BE2C (cell line): ENCODE data around the gene SHF.
A peak's percentile ranks its signal among the peaks of the same experiment; 100 is the strongest.

Source experiments
- DNase-seq: peaks from one replicate; pipeline ENCODE4 v3.0.0-alpha.2; 2020
- H3K27me3 ChIP-seq: fragments of 250-450 bp; sonication (Bioruptor Pico); 2 replicates; pipeline ENCODE4 v1.5.1; 2020; ENCODE audit warnings: mild to moderate bottlenecking
- H3K36me3 ChIP-seq: fragments of 250-450 bp; sonication (Bioruptor Pico); 2 replicates; pipeline ENCODE4 v1.5.1; 2020; ENCODE audit warnings: mild to moderate bottlenecking
- H3K4me1 ChIP-seq: fragments of 250-450 bp; sonication (Bioruptor Pico); 2 replicates; pipeline ENCODE4 v1.5.1; 2020
- H3K4me3 ChIP-seq: 2 replicates; pipeline ENCODE4 v1.5.1; 2011; ENCODE audit warnings: low read depth, low read length
- H3K9me3 ChIP-seq: fragments of 250-450 bp; sonication (Bioruptor Pico); 2 replicates; pipeline ENCODE4 v1.5.1; 2020
- TF ChIP-seq, protein P1 (sequence below): IDR thresholded peaks from 2 replicates; pipeline ENCODE4 v1.5.1; 2012; ENCODE audit warnings: mild to moderate bottlenecking, low read depth, low read length

SHF gene

DNA sequence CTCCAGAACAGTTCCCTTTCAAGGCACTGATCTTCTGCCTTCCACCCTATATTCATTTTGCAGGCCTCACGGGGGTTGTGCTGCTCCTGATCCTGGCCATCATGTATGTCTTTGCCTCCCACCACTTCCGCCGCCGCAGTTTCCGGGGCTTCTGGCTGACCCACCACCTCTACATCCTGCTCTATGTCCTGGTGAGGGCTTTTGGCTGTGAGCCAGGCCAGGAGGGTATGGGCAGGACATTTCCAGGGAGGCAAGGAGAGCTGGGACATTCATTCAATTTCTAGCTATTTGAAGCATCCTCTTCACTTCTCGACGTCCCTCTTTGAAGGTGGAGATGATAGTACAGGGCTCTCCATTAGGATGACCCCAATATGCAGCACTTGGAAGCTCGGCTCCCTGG is 32.0 kb downstream of the SHF start:
- Histone ChIP-seq H3K9me3 (no peaks in the 10 kb centered on the region), H3K4me1 (peaks cover 13% of the 10 kb centered on the region), H3K36me3 (no peaks in the 10 kb centered on the region), H3K4me3 (no peak overlapping the region), H3K27me3 (no peaks in the 10 kb centered on the region)
- DNase-seq: peak; percentile 59
- TF ChIP-seq, protein P1, sequence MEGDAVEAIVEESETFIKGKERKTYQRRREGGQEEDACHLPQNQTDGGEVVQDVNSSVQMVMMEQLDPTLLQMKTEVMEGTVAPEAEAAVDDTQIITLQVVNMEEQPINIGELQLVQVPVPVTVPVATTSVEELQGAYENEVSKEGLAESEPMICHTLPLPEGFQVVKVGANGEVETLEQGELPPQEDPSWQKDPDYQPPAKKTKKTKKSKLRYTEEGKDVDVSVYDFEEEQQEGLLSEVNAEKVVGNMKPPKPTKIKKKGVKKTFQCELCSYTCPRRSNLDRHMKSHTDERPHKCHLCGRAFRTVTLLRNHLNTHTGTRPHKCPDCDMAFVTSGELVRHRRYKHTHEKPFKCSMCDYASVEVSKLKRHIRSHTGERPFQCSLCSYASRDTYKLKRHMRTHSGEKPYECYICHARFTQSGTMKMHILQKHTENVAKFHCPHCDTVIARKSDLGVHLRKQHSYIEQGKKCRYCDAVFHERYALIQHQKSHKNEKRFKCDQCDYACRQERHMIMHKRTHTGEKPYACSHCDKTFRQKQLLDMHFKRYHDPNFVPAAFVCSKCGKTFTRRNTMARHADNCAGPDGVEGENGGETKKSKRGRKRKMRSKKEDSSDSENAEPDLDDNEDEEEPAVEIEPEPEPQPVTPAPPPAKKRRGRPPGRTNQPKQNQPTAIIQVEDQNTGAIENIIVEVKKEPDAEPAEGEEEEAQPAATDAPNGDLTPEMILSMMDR: no peak

DNA sequence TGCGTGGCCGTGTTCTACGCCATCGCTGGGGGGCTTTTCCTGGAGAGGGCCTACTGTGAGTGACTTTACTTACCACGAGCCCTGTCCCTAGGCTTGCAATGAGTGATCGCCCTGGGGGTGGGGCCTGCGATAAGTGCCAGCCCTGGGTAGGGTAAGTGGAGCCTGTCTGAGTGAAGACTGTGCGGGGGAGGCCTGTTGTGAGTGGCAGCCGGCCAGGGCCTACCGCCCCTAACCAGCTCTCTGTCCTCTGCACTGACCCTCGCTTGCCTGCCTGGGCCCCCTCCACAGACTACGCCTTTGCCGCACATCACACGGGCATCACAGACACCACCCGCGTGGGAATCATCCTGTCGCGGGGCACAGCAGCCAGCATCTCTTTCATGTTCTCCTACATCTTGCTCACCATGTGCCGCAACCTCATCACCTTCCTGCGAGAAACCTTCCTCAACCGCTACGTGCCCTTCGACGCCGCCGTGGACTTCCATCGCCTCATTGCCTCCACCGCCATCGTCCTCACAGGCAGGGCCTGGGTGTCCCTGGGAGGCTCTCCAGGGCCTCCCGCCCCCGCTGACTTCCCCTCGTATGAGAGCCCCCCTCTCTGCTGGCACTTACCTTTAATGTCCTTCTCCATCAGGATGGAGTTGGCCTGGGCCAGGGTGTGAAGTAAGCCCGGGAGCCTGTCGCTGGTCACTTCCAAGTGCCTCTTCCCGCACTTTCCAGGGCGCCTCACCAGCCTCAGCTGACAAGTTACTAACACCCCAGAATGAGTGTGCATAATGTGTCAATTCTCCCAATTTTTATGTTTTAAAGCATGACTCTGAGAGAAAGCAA is 35.6 kb downstream of the SHF start:
- H3K4me3 ChIP-seq: no peak overlapping the region
- TF ChIP-seq, protein P1: no peak
- H3K4me1 ChIP-seq: peaks cover 39% of the 10 kb centered on the region
- H3K27me3 ChIP-seq: no peaks in the 10 kb centered on the region
- no peaks in the 10 kb centered on the region for H3K36me3 ChIP-seq
- no peak for DNase-seq
- H3K9me3 ChIP-seq: no peaks in the 10 kb centered on the region

DNA sequence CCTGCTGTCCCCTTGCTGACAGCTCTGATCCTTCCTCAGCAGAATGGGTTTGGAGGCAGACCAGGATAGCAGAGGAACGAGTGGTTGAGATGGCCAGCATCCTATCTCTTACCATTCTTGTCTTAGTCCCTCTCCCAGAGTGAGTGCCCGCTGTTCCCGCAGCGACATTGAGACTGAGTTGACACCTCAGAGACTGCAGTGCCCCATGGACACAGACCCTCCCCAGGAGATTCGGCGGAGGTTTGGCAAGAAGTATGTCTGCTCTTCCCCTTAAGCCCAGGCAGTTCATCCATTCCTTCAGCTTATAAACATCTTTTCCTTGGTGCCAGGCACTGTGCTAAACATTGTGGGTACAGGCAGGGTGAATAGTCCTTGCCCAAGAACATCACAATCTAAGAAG is 36.8 kb downstream of the SHF start:
- TF ChIP-seq, protein P1: no peak
- DNase-seq: no peak
- Histone ChIP-seq H3K9me3 (no peaks in the 10 kb centered on the region), H3K4me3 (no peak overlapping the region), H3K4me1 (peaks cover 39% of the 10 kb centered on the region), H3K36me3 (no peaks in the 10 kb centered on the region), H3K27me3 (no peaks in the 10 kb centered on the region)

DNA sequence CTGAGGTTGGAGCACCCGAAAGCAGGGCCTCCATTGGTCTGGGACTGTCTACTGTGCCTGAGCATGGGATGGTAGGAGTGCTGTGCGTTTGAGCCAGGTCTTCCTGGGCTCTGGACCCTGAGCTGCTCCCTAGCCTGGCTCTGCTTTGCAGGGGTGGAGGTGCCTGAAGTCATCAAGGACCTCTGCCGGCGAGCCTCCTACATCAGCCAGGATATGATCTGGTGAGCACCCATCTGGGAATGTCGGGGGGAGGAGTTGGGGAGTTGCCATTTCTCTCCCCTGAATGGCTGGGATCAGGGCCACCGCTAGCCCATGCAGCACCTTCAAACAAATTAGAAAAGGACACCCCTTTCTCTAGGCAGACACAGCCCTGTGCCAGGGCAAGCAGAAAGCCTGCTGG is 37.3 kb downstream of the SHF start:
- H3K4me3 ChIP-seq: no peak overlapping the region
- no peaks in the 10 kb centered on the region for H3K36me3 ChIP-seq
- DNase-seq: no peak

DNA sequence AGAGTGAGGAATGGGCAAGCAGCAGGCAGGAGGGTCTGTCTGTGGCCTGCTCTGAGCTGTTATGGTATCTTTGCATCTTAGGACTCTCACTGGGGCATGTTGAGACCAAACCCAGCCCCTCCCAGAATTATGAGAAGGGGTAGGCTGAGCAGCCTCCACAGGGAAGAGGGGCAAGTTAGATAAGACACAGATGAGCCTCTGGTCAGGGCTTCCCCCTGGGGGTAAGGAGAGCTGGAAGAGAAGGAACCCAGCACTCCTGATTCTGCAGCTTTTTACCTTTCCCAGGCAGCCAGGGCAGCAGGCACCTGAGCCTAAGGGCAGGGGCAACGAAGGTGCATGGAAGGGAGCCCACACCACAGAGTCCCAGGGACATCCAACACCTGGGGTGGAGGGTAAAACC is 38.7 kb downstream of the SHF start:
- Histone ChIP-seq H3K9me3 (no peaks in the 10 kb centered on the region), H3K36me3 (no peaks in the 10 kb centered on the region), H3K4me1 (peaks cover 34% of the 10 kb centered on the region), H3K4me3 (no peak overlapping the region), H3K27me3 (no peaks in the 10 kb centered on the region)
- TF ChIP-seq, protein P1: no peak
- peak; percentile 74 for DNase-seq

More for the DNA sequence above, 37.3 kb downstream of the SHF start:
- Histone ChIP-seq H3K9me3 (no peaks in the 10 kb centered on the region), H3K4me1 (peaks cover 35% of the 10 kb centered on the region), H3K27me3 (no peaks in the 10 kb centered on the region)
- TF ChIP-seq, protein P1: no peak
